Lung (tissue), 12 donors: Measurements from ENCODE around the gene CEP170. TPM values are rescaled to one million over a fixed set of nuclear protein-coding genes. Genes with fewer than 3 reads are reported as not detected.
A peak's percentile ranks its signal among the peaks of the same experiment; 100 is the strongest.

Source experiments
- ATAC-seq: fragments of 200-7000 bp; cut with Tn5 transposase; one replicate; pipeline ENCODE4 v1.9.1; 2020; ENCODE audit warnings: moderate number of reproducible peaks; ENCODE audit not compliant: insufficient read depth, low FRiP score
- DNase-seq, 3 donors: peaks; one replicate each; pipeline ENCODE4 v3.0.0-alpha.2; 2013 to 2017
- H3K27ac ChIP-seq, 2 donors: one replicate each; pipeline ENCODE4 v1.5.1; 2013; ENCODE audit warnings: mild to moderate bottlenecking in 2 of 2, moderate library complexity in 2 of 2, control low read depth in 1 of 2, inconsistent platforms in 1 of 2, low read depth in 1 of 2, low read length in 1 of 2
- H3K27me3 ChIP-seq, 3 donors: one replicate each; pipeline ENCODE4 v1.5.1; 2013; ENCODE audit warnings: low read length in 2 of 3; ENCODE audit not compliant: control insufficient read depth in 3 of 3, insufficient read depth in 3 of 3
- H3K36me3 ChIP-seq, 4 donors: one replicate each; pipeline ENCODE4 v1.5.1; 2013; ENCODE audit warnings: low read length in 4 of 4, mild to moderate bottlenecking in 1 of 4, moderate library complexity in 1 of 4; ENCODE audit not compliant: control insufficient read depth in 4 of 4, insufficient read depth in 4 of 4
- H3K4me1 ChIP-seq, 5 donors: one replicate each; pipeline ENCODE4 v1.5.1; 2013; ENCODE audit warnings: low read length in 5 of 5, mild to moderate bottlenecking in 2 of 5, moderate library complexity in 1 of 5; ENCODE audit not compliant: control insufficient read depth in 5 of 5, insufficient read depth in 5 of 5
- H3K4me3 ChIP-seq: one replicate; pipeline ENCODE4 v1.5.1; 2013; ENCODE audit warnings: mild to moderate bottlenecking, control low read depth, moderate library complexity
- H3K9ac ChIP-seq, 2 donors: one replicate each; pipeline ENCODE4 v1.5.1; 2013; ENCODE audit warnings: low read length in 2 of 2, control low read depth in 1 of 2; ENCODE audit not compliant: insufficient read depth in 1 of 2
- H3K9me3 ChIP-seq, 4 donors: one replicate each; pipeline ENCODE4 v1.5.1; 2013; ENCODE audit warnings: low read length in 3 of 4, mild to moderate bottlenecking in 1 of 4, moderate library complexity in 1 of 4; ENCODE audit not compliant: control insufficient read depth in 4 of 4, insufficient read depth in 3 of 4
- WGBS, 2 donors: extraction: QIAGEN DNeasy Blood & Tissue Kit; methylation state at CpG; one replicate each; pipeline ENCODE4 v1.1.7; 2013; 5-methylcytosine and 5-hydroxymethylcytosine counted together
- polyA plus RNA-seq, 2 donors: library from polyadenylated mRNA; stranded (reverse); fragments of 200-250 nt; gene quantifications; one replicate each; pipeline ENCODE4 v1.2.1, GENCODE V29; 2013
- total RNA-seq, 2 donors: library from RNA; depleted of rRNA in 1 of 2; stranded (reverse); fragments of >200 nt in 1 of 2; gene quantifications; one replicate each; pipeline ENCODE4 v1.2.1, GENCODE V29; 2014 to 2021
- TF ChIP-seq, protein P1 (sequence below): IDR thresholded peaks from 2 replicates; pipeline ENCODE4 v1.5.1; 2012; ENCODE audit warnings: mild to moderate bottlenecking; ENCODE audit errors: control extremely low read depth, extremely low read depth
- donor health status: control.
- donor health status: control.
- donor health status: Bipolar disorder and iron deficiency.
- donor health status: healthy.
- donor health status: DM: yes; HTN: yes; CAD: no.

The CEP170 gene
- total and polyA plus RNA-seq, 4 donors = 24.2 to 113 (median 55.8) TPM

DNA sequence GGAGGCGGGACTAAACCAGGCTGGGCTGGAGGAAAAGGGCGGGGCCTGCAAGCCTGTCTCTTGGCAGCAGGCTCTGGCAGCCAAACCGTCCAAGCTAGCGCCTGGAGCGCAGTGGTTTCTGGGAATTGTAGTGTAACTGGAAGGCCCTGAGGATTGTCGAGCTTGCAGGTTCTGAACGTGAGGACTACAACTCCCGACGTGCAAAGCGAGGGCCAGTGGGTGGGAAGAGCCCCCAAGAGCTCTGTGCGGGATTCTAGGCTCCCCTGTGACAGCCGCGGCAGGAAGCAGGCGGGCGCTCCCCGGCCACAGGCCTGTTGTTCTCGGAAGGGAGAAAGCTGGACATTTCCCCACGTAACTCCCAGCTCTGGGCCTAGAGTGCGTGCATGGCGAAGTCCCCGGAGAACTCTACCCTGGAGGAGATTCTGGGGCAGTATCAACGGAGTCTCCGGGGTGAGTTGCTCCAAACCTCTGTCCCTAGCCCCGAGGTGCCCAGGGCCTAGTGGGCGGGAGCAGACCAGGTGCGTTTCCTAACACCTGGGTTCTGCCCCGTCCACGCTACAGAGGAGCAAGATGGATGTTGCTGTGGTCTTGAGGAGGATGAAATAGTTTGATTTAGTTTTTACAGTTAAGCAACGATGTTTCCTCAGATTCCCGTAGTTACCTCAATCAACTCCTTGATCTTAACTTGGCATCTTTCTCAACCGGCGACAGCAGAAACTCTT is 871 bp upstream of the CEP170 start, which contains the start of gene SDCCAG8:
TSS of gene SDCCAG8 (plus strand) at position 251 of the 722 bp plus-strand sequence. CDS start at position 384, 133 bp downstream.
- TF ChIP-seq, protein P1, sequence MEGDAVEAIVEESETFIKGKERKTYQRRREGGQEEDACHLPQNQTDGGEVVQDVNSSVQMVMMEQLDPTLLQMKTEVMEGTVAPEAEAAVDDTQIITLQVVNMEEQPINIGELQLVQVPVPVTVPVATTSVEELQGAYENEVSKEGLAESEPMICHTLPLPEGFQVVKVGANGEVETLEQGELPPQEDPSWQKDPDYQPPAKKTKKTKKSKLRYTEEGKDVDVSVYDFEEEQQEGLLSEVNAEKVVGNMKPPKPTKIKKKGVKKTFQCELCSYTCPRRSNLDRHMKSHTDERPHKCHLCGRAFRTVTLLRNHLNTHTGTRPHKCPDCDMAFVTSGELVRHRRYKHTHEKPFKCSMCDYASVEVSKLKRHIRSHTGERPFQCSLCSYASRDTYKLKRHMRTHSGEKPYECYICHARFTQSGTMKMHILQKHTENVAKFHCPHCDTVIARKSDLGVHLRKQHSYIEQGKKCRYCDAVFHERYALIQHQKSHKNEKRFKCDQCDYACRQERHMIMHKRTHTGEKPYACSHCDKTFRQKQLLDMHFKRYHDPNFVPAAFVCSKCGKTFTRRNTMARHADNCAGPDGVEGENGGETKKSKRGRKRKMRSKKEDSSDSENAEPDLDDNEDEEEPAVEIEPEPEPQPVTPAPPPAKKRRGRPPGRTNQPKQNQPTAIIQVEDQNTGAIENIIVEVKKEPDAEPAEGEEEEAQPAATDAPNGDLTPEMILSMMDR = no peak
- Histone ChIP-seq H3K36me3 (peaks cover 0 to 3% (median 0%) of the 10 kb centered on the region in 4 donors), H3K9me3 (no peaks in the 10 kb centered on the region), H3K9ac (peak within 1 kb of the TSS; percentile 86 to 91), H3K4me1 (peaks cover 0 to 35% (median 6%) of the 10 kb centered on the region in 5 donors), H3K4me3 (peak within 1 kb of the TSS; percentile 90), H3K27me3 (no peaks in the 10 kb centered on the region), H3K27ac (peak within 1 kb of the TSS; percentile 91 to 95)
- DNase-seq (peak; percentile 100), ATAC-seq (peak; percentile 92)
- 0% methylated on average over 32 of the region's 32 CpGs for WGBS, 2 donors

DNA sequence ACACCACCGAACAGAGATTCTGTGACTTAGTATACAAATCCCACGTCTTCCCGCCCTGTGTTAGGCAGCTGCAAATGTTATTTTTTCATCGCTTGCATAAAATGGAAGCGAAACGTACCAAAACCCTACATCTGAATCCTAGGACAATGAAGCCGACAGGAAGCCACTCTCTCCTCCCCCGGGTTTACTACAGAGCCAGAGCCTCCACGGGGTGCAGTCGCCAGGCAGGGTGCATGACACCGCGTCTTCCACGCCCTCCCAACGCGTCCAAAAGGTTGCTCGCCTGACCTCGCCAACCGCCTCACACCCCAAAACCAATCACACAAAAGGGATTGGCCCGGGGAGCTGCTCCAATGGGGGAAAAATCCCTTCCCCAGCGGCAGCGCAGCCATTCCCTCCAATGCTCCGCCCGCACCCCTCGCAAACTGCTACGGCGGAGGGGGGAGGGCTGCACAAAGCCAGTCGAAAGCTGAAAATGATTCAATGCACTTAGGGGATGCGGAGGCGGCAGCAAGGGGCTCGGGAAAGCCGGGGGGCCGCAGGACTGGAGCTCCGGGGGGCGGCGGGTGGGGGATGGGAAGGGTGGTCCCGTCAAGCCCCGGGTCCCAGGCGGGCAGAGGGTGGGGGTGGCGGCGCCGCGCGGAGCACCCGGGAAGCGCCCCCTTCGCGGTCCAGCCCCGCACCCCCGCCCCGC is 701 bp downstream of the CEP170 start:
- DNase-seq = peak; percentile 74 to 81 (median 79)
- H3K9me3 ChIP-seq = no peaks in the 10 kb centered on the region
- H3K27me3 ChIP-seq = no peaks in the 10 kb centered on the region

DNA sequence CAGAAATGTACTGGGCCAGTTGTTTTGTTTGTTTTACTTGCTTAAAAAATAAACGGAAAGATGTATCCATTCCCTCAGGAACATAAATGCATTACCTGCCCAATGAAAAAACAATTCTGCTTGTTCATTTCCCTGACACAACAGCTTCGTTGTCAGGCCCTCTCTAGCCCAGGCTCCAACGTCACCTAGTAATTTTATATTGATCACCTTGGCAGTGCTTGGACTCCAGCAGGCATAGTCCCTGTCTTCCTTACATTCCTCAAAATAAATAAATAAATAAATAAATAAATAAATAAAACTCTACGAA is 1.2 kb downstream of the CEP170 start:
- no peaks in the 10 kb centered on the region for H3K27me3 ChIP-seq
- no peaks in the 10 kb centered on the region for H3K9me3 ChIP-seq
- peak overlapping the region; percentile 89 to 91 for H3K27ac ChIP-seq
- DNase-seq (no peak), ATAC-seq (no peak)
- 1 to 4% methylated on average over 4 of the region's 4 CpGs for WGBS, 2 donors
- H3K4me3 ChIP-seq = peak overlapping the region; percentile 36
- peak overlapping the region; percentile 39 to 88 for H3K9ac ChIP-seq
- TF ChIP-seq, protein P1 = no peak
- peaks cover 0 to 41% (median 7%) of the 10 kb centered on the region in 5 donors for H3K4me1 ChIP-seq
- no peaks in the 10 kb centered on the region for H3K36me3 ChIP-seq

More for the DNA sequence above, 701 bp downstream of the CEP170 start:
- H3K4me1 ChIP-seq = peaks cover 0 to 41% (median 7%) of the 10 kb centered on the region in 5 donors
- peak; percentile 12 for ATAC-seq
- no peaks in the 10 kb centered on the region for H3K36me3 ChIP-seq
- peak overlapping the region; percentile 89 to 91 for H3K27ac ChIP-seq
- TF ChIP-seq, protein P1 = no peak
- 1% methylated on average over 33 to 50 of the region's 50 CpGs for WGBS, 2 donors
- H3K9ac ChIP-seq = peak overlapping the region; percentile 39 to 88
- H3K4me3 ChIP-seq = peak overlapping the region; percentile 90
